IMR-90 (cell line): ENCODE measurements around the gene PLIN5. TPM values are rescaled to one million over a fixed set of nuclear protein-coding genes. Genes with fewer than 3 reads are reported as not detected.

Experiments used
- ATAC-seq: fragments of 200-7000 bp; cut with Tn5 transposase; 2 replicates; pipeline ENCODE4 v1.9.1; 2020; ENCODE audit warnings: low read depth, mild to moderate bottlenecking, moderate library complexity
- BruUV-seq: library from RNA; stranded (reverse); fragments of 400-500 nt; replicated peaks from 2 replicates; lab custom pipeline; 2021; lab: Mats Ljungman, UMichigan
- CTCF ChIA-PET: fragments of 300-600 bp; formaldehyde crosslinking; extraction: SDS; loops from one replicate; lab custom pipeline; 2021; ENCODE audit warnings: antibody characterized with exemption; lab: Yijun Ruan, JAX
- POLR2A ChIA-PET: fragments of 300-600 bp; sonication (Branson Sonifier 250); formaldehyde crosslinking; loops from one replicate; lab custom pipeline; 2022; ENCODE audit warnings: antibody characterized with exemption; ENCODE audit not compliant: unreplicated experiment; lab: Charles Lee
- DNase-seq: peaks from one replicate; pipeline ENCODE4 v3.0.0; 2013
- H2AFZ ChIP-seq: replicated peaks from 2 replicates; pipeline ENCODE3; 2013; ENCODE audit warnings: low read length, mild to moderate bottlenecking; ENCODE audit not compliant: poor library complexity
- H2AK5ac ChIP-seq: 2 replicates; pipeline ENCODE4 v1.6.1; 2013; ENCODE audit warnings: low read depth, low read length, inconsistent platforms
- H2AK9ac ChIP-seq: replicated peaks from 2 replicates; pipeline ENCODE3; 2013; ENCODE audit warnings: mild to moderate bottlenecking, low read depth, low read length, moderate library complexity; ENCODE audit not compliant: poor library complexity
- H2BK120ac ChIP-seq: 2 replicates; pipeline ENCODE4 v1.6.1; 2013; ENCODE audit warnings: low read depth, low read length, inconsistent platforms
- H2BK15ac ChIP-seq: 3 replicates; pipeline ENCODE4 v1.6.1; 2013; ENCODE audit warnings: low read depth, low read length, inconsistent platforms
- H2BK20ac ChIP-seq: 2 replicates; pipeline ENCODE4 v1.6.1; 2013; ENCODE audit warnings: low read depth, mild to moderate bottlenecking, inconsistent platforms, low read length, moderate library complexity
- H2BK5ac ChIP-seq: 2 replicates; pipeline ENCODE4 v1.6.1; 2013; ENCODE audit warnings: mild to moderate bottlenecking, low read depth, low read length, inconsistent platforms; ENCODE audit not compliant: poor library complexity, severe bottlenecking
- H3K14ac ChIP-seq: replicated peaks from 2 replicates; pipeline ENCODE4 v1.6.1; 2013; ENCODE audit warnings: low read depth, low read length, inconsistent platforms
- H3K18ac ChIP-seq: 2 replicates; pipeline ENCODE4 v1.6.1; 2013; ENCODE audit warnings: low read depth, low read length, control low read depth
- H3K23ac ChIP-seq: 2 replicates; pipeline ENCODE4 v1.6.1; 2013; ENCODE audit warnings: low read depth, low read length, inconsistent platforms
- H3K27ac ChIP-seq: 2 replicates; pipeline ENCODE4 v1.5.1; 2013; ENCODE audit warnings: mild to moderate bottlenecking, control low read depth, low read length; ENCODE audit not compliant: insufficient read depth
- H3K27me3 ChIP-seq: 2 replicates; pipeline ENCODE4 v1.6.1; 2013; ENCODE audit warnings: low read length; ENCODE audit not compliant: control insufficient read depth, insufficient read depth
- H3K36me3 ChIP-seq: 2 replicates; pipeline ENCODE4 v1.6.1; 2013; ENCODE audit warnings: low read length, mixed read lengths; ENCODE audit not compliant: control insufficient read depth, insufficient read depth
- H3K4ac ChIP-seq: 2 replicates; pipeline ENCODE4 v1.6.1; 2013; ENCODE audit warnings: low read depth, low read length, inconsistent platforms
- H3K4me1 ChIP-seq: 2 replicates; pipeline ENCODE4 v1.6.1; 2013; ENCODE audit warnings: low read length, mixed read lengths; ENCODE audit not compliant: control insufficient read depth, insufficient read depth
- H3K4me2 ChIP-seq: 2 replicates; pipeline ENCODE4 v1.6.1; 2013; ENCODE audit warnings: low read depth, mild to moderate bottlenecking, control low read depth, low read length, moderate library complexity
- H3K4me3 ChIP-seq: 2 replicates; pipeline ENCODE4 v1.5.1; 2013; ENCODE audit warnings: low read depth, mild to moderate bottlenecking, control low read depth, low read length, moderate library complexity; ENCODE audit not compliant: insufficient read depth
- H3K56ac ChIP-seq: 2 replicates; pipeline ENCODE4 v1.6.1; 2013; ENCODE audit warnings: low read length, inconsistent platforms; ENCODE audit not compliant: insufficient read depth; ENCODE audit errors: extremely low read depth
- H3K79me1 ChIP-seq, 2 experiments: 2 replicates each; pipeline ENCODE4 v1.6.1; 2013; ENCODE audit warnings: low read length in 2 of 2, inconsistent platforms in 1 of 2, low read depth in 1 of 2
- H3K9ac ChIP-seq: 2 replicates; pipeline ENCODE4 v1.6.1; 2013; ENCODE audit warnings: low read depth, low read length, control low read depth
- H3K9me1 ChIP-seq: 2 replicates; pipeline ENCODE4 v1.6.1; 2013; ENCODE audit warnings: low read length, inconsistent platforms; ENCODE audit not compliant: insufficient read depth
- H3K9me3 ChIP-seq: 2 replicates; pipeline ENCODE4 v1.6.1; 2013; ENCODE audit warnings: low read length; ENCODE audit not compliant: control insufficient read depth, insufficient read depth
- H4K20me1 ChIP-seq: 2 replicates; pipeline ENCODE4 v1.6.1; 2013; ENCODE audit warnings: low read length, inconsistent platforms; ENCODE audit not compliant: insufficient read depth
- H4K5ac ChIP-seq: 2 replicates; pipeline ENCODE4 v1.6.1; 2013; ENCODE audit warnings: mild to moderate bottlenecking, low read depth, low read length, control low read depth
- H4K8ac ChIP-seq, 2 experiments: 2 replicates each; pipeline ENCODE4 v1.6.1; 2013; ENCODE audit warnings: low read depth in 2 of 2, low read length in 2 of 2, control low read depth in 1 of 2, inconsistent platforms in 1 of 2
- H4K91ac ChIP-seq: 2 replicates; pipeline ENCODE4 v1.6.1; 2013; ENCODE audit warnings: low read depth, low read length, inconsistent platforms; ENCODE audit not compliant: insufficient read depth
- BHLHE40 ChIP-seq: fragments of 150-350 bp; IDR thresholded peaks from 2 replicates; pipeline ENCODE4 v1.6.1; 2016; ENCODE audit warnings: mild to moderate bottlenecking, low read depth, low read length
- CHD1 ChIP-seq: IDR thresholded peaks from 2 replicates; pipeline ENCODE4 v1.6.1; 2012; ENCODE audit warnings: low read depth, low read length, improper control_type of control experiment
- CTCF ChIP-seq: conservative IDR thresholded peaks from 2 replicates; pipeline ENCODE4 v1.5.1; 2012; ENCODE audit warnings: mild to moderate bottlenecking, low read depth, low read length, improper control_type of control experiment
- ELK1 ChIP-seq: fragments of 150-350 bp; IDR thresholded peaks from 2 replicates; pipeline ENCODE4 v1.6.1; 2016; ENCODE audit warnings: low read depth, mild to moderate bottlenecking, low read length, moderate library complexity, borderline replicate concordance
- FOS ChIP-seq: fragments of 150-350 bp; IDR thresholded peaks from 2 replicates; pipeline ENCODE4 v1.6.1; 2016; ENCODE audit warnings: low read depth, low read length
- MAFK ChIP-seq: IDR thresholded peaks from 2 replicates; pipeline ENCODE4 v1.6.1; 2012; ENCODE audit warnings: low read depth, low read length, improper control_type of control experiment
- MAZ ChIP-seq: IDR thresholded peaks from 2 replicates; pipeline ENCODE4 v1.6.1; 2012; ENCODE audit warnings: low read depth, mild to moderate bottlenecking, low read length, improper control_type of control experiment, moderate library complexity, borderline replicate concordance
- MXI1 ChIP-seq: IDR thresholded peaks from 2 replicates; pipeline ENCODE4 v1.6.1; 2012; ENCODE audit warnings: low read depth, mild to moderate bottlenecking, low read length, moderate library complexity, borderline replicate concordance
- NFE2L2 ChIP-seq: fragments of 150-350 bp; IDR thresholded peaks from 2 replicates; pipeline ENCODE4 v1.6.1; 2016; ENCODE audit warnings: low read depth, mild to moderate bottlenecking, low read length
- RCOR1 ChIP-seq: IDR thresholded peaks from 2 replicates; pipeline ENCODE4 v1.6.1; 2012; ENCODE audit warnings: mild to moderate bottlenecking, low read length, improper control_type of control experiment; ENCODE audit not compliant: insufficient replicate concordance
- SMC3 ChIP-seq: fragments of 150-350 bp; IDR thresholded peaks from 2 replicates; pipeline ENCODE4 v1.6.1; 2016; ENCODE audit warnings: low read depth, mild to moderate bottlenecking, antibody characterized with exemption, low read length, moderate library complexity
- USF2 ChIP-seq: fragments of 150-350 bp; IDR thresholded peaks from 2 replicates; pipeline ENCODE4 v1.6.1; 2017; ENCODE audit warnings: mild to moderate bottlenecking, antibody characterized with exemption, low read length, low read depth
- WGBS, 2 experiments: methylation state at CpG; one replicate each; pipeline versions ENCODE4 v1.1.5 to v1.1.7; 2013; ENCODE audit warnings: missing lambda C conversion rate in 2 of 2; ENCODE audit not compliant: insufficient read length in 1 of 2; ENCODE audit errors: extremely low coverage in 2 of 2; 5-methylcytosine and 5-hydroxymethylcytosine counted together
- dilution Hi-C: fragments of 300-500 bp; cut with HindIII; formaldehyde crosslinking; loops from one replicate; pipeline ENCODE4 v1.14.3; 2018; ENCODE audit warnings: low sequenced_read_pairs; ENCODE audit not compliant: unreplicated experiment
- in situ Hi-C: fragments of 300-500 bp; cut with MboI; formaldehyde crosslinking; loops from 3 replicates; pipeline ENCODE4 v1.14.3; 2019; ENCODE audit warnings: low sequenced_read_pairs, inconsistent platforms, mixed read lengths
- intact Hi-C: fragments of 100-400 bp; cut with micrococcal nuclease; formaldehyde crosslinking; loops from 2 replicates; pipeline ENCODE4 v1.10.0; 2022
- polyA plus RNA-seq, 3 experiments: library from polyadenylated mRNA; depleted of rRNA; stranded (reverse); fragments of >200 nt; gene quantifications; 2 replicates each; pipeline ENCODE4 v1.2.3, GENCODE V29; 2012; ENCODE audit warnings: low replicate concordance in 1 of 3
- total RNA-seq: library from RNA; depleted of rRNA; stranded (reverse); fragments of >200 nt; gene quantifications from 2 replicates; pipeline ENCODE4 v1.2.3, GENCODE V29; 2012

PLIN5 gene
- total and polyA plus RNA-seq, 2 of the 4 experiments (the other 2 are of a cell fraction) = not detected

GRCh38 chr19:4503132-4503824, 31.7 kb downstream of the PLIN5 start:
- DNase-seq = no peak
- no peak overlapping the region for H2AK5ac ChIP-seq
- peaks cover 59% of the 10 kb centered on the region for H3K36me3 ChIP-seq
- H4K20me1 ChIP-seq = no peaks in the 10 kb centered on the region
- no peak overlapping the region for H2BK5ac ChIP-seq
- H3K9ac ChIP-seq = no peak overlapping the region
- H3K4me3 ChIP-seq = no peak overlapping the region
- H3K79me1 ChIP-seq = peaks cover 0 to 8% of the 10 kb centered on the region in 2 experiments; a peak in 1 of 4 replicates
- no peaks in the 10 kb centered on the region for H3K27me3 ChIP-seq
- no peak overlapping the region for H3K27ac ChIP-seq
- no peak overlapping the region for H2BK120ac ChIP-seq
- dilution Hi-C loops = no loop called here
- in situ Hi-C loops = no loop called here
- no peak overlapping the region for H2BK15ac ChIP-seq
- no peak overlapping the region for H3K4ac ChIP-seq
- BruUV-seq = no TSS peak
- H3K56ac ChIP-seq = no peak overlapping the region
- no peak overlapping the region for H2BK20ac ChIP-seq
- H3K9me1 ChIP-seq = peaks cover 8% of the 10 kb centered on the region; the same call in 1 of the 2 replicates
- 98% methylated on average over 16 of the region's 25 CpGs; no CpG with 5 or more reads in 1 of the 2 experiments for WGBS, 2 experiments
- TF ChIP-seq MAZ = no peak
- no peak for TF ChIP-seq SMC3
- TF ChIP-seq MAFK = no peak
- no peak for TF ChIP-seq CHD1
- no peak for TF ChIP-seq RCOR1
- TF ChIP-seq ELK1 = no peak
- no peak for TF ChIP-seq BHLHE40
- no peak for TF ChIP-seq CTCF
- TF ChIP-seq MXI1 = no peak
- TF ChIP-seq USF2 = no peak
- TF ChIP-seq NFE2L2 = no peak
- TF ChIP-seq FOS = no peak
- no peak overlapping the region for H3K14ac ChIP-seq
- no peak overlapping the region for H4K8ac ChIP-seq
- ATAC-seq = no peak
- POLR2A ChIA-PET = no interaction called here
- no peak overlapping the region for H3K18ac ChIP-seq
- CTCF ChIA-PET = no interaction called here
- no peak overlapping the region for H2AK9ac ChIP-seq
- no peak overlapping the region for H4K91ac ChIP-seq
- H3K4me1 ChIP-seq = peaks cover 4% of the 10 kb centered on the region
- no peak overlapping the region for H4K5ac ChIP-seq
- no peak overlapping the region for H3K4me2 ChIP-seq
- intact Hi-C loops = no loop called here
- H3K23ac ChIP-seq = no peak overlapping the region
- no peak overlapping the region for H2AFZ ChIP-seq
- no peaks in the 10 kb centered on the region for H3K9me3 ChIP-seq
